NCI-H2196 (cell line): ENCODE results near the gene PSMD1.
"Not testable (repeated sequence)": the region's sequence is repeated elsewhere in the genome, so short reads cannot be mapped to it uniquely, and the experiment has no call there.

ENCODE experiments used
- DNase-seq: peaks from one replicate; lab custom pipeline; 2025; ENCODE audit not compliant: unreplicated experiment; lab: John Stamatoyannopoulos, UW

Gene PSMD1

DNA sequence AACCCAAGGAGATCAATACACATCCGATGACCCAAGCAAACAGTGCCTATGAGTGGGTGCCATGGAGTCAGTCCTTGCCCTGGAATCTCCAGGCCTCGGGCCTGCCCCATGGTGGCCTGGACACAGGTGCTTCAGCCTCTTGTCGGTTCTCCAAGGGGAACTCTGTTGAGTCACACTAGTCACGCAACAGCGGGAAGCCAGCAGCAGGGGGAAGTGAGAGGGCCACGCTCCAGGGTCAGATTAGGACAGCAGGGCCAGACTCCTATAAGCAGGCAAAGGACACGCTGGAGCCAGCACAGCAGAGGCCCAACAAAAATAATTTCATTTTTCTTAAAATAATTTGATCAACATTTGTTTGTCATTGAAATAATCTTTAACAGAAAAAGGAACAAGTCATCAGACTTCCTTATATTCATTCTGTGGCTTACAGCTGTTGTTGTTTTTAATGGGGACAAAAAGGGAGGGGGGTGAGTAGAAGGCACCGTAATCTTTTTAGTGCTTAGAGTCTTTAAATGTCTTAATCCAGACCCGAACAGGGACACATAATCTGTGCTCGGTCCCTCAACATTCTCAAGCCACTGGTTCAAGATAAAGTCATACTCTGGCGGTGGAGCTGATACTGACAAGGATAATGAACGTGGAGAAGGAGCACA, 125.3 kb downstream of the PSMD1 start:
- DNase-seq = no peak

DNA sequence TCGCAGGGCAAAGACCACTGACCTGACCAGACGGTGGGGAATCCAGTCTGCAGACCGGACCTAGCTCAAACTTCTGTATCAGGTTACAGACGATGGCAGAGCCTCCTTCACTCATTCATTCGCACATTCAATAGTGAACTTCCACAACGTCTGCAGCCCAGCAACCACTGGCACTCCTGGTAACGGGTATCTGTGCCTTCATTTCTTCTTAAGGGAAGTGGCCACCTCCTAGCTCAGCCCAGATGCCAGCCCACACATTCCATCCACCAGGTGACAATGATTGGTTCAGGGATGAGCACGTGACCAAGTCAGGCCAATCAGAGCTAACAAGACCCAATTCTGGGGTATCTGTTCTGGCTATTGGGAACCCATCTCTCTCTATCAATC, 125.8 kb downstream of the PSMD1 start:
- no peak for DNase-seq

DNA sequence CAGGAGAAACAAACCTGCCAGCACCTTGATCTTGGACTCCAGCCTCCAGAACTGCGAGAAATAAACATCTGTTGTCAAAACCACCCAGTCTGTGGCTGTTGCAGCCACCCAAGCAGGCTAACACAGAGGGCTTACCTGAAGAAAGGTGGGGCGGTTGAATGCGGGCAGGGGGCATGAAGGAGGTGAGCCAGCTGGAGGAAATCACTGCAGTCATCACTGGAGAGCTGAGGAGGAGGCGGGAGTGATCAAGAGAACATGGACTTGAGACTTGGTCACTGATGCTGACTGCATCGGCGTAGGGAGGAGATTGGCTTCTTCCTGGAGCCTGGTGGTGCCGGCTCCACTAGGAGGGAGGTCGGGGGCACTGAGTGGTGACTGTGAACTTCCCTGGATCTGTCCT, 127.2 kb downstream of the PSMD1 start:
- no peak for DNase-seq

DNA sequence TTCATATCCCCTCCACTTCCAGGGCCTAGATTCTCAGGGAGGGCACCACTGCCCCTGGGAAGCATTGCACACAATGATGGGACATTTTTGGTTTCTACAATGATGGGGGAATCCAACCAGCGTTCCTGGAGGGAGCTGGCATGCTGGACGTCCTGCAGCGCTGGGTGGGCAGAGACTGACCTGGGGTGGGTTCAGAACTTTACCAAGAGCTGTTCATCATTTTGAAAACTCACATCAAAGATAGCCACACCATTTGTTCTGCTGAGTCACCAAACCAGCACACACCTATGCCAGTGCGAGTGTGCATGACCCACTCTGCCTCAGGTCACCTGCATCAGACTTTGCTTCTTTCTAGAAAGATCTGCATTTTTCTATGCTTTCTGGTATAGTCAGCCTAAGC, 127.7 kb downstream of the PSMD1 start:
- no peak for DNase-seq

DNA sequence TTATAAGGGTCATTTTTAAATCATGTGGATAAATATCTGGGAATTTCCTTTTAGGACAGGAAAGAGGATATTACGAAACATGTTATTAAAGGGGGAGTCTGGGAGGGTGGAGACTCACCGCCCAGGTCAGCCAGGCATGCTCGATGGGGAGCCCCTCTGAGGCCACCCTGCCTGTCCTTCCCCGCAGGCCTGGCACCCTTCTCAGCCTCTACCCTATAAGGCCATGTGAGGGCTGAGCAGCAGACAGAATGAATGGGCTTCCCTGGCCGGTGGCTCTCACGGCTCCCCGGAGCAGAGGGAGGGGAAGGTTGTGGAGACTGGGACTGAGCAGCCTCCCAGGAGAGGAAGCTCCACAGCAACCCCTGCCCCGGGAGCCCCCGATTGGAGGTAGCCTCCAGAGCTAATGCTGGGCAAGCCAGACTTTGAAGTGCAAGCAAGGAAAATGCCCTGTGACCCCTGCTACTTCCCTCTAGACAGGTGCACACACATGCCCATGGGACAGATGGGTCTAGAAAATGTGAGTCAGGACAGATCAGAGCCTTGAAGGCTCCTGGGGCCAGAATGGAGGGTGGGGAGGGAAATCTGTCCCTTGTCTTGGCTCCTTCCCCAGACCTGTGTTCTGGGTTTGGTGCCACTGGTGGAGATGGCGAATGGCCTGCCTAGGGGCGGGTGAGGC, 128.5 kb downstream of the PSMD1 start:
- no peak for DNase-seq

DNA sequence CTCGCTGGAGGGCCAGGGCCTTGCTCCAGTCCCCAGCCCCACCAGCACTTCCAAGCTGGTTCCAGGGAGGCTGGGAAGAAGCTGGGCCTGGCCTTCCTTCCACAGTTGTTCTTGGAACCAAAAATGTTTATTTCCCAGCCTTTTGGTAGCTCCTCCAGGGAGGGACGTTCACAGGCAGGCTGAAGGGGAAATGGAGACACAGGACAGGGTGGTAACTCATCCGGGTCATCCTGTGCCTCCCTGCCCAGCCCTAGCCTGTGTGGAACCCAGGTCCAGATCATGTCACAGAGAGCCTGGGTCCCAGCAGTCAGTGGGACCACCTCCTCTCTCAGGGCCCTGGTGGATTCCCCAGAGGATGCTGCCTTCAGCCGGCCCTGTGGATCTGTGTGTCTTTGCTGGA, 129.2 kb downstream of the PSMD1 start:
- no peak for DNase-seq

DNA sequence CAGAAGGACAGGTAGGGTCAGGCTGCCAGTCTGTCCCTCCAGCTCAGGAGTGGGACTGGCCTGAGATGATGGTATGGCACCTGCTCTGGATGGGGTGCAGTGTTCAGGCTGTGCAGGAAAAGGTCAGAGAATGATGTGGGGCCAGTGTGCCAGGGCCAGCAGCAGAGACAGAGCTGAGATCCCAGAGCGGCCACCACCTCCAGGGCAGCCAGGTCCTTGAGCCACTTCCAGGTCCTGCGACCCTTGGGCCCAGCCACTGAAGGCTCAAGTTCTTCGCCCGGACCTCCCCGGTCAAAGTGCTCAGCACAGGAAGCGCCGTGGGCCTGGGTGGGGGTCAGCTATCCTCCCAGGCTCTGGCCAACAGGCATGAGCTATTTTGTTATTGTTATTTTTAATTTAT, 129.7 kb downstream of the PSMD1 start:
- DNase-seq = no peak

DNA sequence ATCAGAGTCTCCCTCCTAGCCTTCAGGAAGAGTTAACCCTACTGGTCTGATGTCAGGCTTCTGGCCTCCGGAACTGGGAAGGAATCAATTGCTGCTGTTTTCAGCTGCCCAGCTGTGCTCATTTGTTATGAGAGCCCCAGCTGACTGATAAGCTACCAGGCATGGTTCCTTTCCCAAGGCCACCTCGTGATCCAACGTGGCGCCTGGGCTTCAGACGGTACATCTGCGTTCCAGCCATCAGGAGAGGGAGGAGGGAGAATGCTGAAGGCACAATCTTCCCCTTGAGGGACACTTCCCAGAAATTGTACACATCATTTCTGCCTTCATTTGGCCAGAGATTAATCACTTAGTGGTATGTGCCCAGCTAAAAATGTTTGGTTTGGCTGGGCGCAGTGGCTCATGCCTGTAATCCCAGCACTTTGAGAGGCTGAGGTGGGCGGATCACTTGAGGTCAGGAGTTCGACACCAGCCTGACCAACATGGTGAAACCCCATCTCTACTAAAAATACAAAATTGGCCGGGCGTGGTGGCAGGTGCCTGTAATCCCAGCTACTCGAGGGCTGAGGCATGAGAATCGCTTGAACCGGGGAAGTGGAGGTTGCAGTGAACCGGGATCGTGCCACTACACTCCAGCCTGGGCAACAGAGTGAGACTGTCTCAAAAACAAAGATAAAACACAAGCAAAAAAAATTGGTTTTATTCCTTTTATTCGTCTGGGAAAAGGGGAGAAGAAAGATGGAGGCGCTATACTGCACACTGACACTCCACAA, 131.3 kb downstream of the PSMD1 start:
- no peak for DNase-seq

DNA sequence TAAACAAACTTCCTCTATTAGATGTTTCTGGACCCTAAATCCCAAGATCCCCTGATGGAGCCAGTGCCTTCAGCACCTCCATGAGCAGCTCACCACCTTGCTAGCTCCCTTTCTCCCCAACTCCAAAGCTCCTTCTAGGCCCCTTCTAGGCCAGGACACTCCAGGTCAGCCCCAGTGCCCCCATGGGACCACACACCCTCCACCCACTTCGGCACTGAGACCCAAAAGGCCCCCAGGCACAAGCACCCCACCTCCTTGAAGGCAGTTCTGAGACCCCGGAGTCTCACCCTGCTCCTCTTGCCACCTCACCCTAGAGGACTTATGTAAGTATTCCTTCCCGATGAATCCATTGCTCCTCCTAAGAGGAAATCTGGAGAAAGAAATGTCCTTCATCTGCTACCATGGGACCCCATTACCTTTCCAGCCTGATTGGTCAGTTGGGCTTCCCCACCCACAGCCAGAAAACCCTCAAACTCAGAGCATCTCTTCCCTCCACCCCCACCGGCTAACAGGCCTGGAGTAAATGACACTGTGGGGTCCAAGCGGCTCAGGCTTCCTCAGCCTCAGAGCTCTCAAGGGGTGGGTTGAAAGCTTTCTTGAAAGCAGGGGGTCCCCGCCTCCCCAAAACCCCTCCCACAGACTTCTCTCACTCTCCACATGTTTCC, 132.0 kb downstream of the PSMD1 start:
- DNase-seq = no peak

DNA sequence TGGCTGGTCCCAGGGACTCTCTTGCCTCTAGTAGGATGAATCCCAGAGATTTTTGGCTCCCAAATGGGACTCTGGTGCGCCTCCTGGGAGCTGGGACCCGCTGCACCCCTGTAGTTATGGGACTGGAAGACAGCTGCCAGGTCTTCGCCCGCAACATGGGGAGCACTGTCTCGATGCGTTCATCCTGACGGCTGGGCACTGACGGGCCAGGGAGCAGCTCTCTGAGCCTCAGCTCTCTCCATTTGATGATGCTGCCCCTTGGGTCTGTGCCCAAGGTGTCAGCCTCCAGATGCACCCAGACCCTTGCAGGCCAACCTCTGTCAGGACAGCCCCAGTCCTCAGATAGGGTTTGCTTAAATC, 132.5 kb downstream of the PSMD1 start:
- DNase-seq = no peak

DNA sequence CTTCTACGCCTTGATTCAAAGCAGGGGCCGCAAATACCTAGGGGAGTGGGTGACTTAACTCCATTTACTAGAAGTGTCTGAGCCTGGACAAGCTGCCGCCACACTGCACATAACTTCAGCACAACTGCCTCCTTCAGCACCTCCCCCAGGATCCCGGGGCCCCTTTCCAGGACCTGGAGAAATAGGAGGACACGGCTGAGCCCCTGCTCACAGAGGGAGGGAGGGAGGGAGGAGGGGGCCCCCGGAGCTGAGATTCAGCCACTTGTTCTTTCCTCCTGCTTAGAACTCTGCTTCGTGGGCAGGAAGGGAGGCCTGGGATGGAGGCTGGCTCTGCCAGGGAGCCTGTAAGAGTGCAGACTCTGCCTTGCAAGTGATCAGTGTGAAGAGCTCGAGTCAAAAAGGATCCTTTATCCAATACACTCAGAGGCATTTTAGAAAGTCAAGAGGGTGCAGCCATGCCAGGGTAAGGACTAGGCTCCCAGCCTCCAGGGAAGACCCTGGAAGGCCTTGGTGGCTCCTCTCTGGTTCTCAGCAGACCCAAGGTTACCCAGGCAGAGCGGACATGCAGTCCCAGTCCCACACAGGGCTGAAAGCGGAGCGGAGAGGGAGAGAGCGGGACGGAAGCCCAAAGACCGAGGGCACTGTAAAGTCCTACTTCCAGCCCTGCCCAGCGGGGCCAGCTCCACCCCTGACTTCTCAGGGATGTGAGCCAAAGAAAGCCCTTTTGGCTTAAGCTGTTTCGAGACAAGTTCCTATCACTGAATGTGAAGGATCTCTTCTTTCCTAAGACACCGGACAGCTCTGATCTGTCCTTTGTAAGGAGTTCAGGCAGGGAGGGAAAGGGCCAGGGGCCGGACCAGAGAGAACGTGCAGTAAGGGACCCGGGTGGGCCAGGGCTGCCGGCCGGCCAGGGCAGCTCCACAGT, 133.2 kb downstream of the PSMD1 start:
- DNase-seq = no peak

DNA sequence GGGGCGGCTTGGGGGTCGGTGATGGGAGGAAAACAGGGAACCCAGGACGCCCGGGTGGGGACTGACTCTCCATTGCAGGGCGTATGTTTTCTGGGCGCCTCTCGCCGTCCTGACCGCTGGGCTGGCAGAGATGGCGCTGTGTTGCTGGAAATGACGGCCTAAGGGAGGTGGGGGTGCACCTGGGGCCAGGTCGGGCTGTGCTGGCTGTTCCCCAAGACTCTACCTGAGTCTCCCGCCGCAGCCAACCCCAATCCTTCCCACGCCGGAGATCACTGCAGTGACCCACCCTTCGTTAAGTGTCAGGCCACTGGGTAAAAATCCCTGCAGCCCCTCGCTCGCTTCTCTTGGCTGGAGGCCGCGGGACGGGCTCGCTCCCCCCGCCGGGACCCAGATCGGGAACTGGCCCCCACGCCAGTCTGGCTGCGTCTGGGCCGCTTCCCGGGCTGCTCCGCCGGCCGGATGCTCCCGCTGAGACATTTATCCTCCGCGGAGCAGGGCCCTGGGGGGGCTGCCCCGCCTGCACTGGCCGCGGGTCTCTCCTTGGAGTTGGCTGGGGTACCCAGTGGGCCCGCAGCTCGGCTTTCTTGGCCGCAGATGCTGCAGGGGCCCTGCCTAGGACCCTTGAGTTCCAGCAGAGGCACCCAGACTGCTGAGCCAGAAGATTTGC, 134.0 kb downstream of the PSMD1 start:
- no peak for DNase-seq

DNA sequence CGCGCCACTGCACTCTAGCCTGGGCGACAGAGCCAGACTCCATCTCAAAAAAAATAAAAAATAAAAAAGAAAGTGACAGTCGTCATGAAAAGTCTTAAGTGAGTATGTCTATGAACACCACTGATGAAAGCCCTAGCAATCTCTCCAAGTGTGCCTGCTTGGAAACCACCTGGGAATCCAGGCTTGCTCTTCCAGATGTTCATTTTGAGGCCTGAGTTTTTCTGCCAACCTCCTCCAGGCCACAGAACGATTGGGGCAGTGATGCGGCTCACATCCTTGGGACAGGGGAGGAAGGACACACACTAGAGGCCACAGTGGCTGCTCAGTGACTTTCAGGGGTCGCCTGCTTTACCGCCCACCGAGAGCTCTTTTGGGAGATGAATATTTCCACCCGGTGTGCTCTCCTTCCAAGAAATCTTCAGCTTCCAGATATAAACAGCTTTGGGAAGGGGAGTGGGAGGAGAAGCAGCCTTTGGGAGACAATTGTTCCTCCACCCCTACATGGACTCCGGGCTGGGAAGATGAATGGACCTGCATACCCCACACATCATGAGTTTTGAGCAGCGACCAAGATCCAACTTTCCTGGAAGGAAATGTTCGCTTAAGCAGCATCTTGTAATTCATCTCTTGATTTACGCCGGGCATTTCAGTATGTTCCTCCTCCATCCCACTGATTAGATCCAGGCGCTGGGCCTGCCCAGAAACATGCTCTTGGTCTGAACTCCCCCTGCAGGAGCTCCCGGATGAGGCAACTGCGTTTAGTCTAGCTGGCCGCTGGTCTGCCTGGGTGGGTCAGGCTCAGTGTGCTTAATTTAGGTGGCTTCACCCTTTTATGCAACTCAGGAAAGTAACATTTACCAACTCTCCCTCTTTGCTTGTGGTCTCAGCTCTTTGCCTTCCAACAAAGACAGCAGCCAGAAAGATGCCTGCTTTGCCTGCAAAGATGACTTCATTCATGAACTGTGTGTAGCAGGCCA, 135.5 kb downstream of the PSMD1 start:
- no peak for DNase-seq

DNA sequence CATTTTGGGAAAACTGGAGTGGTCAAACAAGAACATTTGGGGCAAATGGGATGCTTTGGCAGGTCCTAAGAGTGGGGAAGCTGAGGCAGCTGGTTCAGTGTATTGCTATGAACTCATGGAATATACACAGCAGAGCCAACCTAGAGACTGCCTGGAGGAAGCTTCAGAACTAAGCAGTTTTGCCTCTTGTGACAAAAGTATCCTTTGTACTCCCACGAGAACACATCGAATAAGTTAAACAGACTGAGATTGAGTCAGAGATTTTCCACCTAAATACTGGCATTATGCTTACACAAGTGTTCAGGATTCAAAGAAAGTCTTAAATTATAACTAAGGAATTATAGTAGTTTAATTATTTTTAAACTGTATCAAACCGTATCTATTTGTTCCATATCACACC, 136.5 kb downstream of the PSMD1 start:
- DNase-seq = no peak

DNA sequence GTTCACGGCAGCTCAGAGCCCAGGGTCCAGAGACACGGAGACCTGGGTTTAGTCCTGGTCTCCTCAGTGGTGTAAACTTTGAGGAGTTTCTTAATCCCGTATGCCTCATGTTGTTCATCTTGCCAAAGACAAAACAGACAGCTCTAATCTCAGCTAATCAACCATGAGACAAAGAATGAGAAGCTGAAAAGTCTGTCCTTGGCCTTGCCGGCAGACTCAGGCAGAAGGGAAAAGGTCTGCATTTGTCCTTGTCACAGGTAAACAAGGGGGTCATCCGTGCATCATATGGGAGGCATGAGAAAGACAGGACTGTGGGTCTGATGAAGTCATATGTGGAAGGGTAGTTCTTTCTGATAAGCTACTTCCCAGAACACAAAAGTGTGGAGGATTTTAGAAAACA, 139.9 kb downstream of the PSMD1 start:
- DNase-seq = no peak

DNA sequence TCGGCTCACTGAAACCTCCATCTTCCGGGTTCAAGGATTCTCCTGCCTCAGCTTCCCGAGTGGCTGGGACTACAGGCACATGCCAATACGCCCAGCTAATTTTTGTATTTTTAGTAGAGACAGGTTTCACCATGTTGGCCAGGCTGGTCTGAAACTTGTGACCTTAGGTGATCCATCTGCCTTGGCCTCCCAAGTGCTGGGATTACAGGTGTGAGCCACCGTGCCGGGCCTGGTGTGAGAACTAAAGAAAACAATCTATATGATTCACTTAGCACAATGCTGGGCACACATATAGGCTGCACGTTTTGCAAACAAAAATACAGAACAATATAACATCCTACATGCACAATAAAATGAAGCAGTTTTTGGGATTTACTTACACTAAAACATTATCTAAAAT, 140.5 kb downstream of the PSMD1 start:
- DNase-seq = not testable (repeated sequence)

DNA sequence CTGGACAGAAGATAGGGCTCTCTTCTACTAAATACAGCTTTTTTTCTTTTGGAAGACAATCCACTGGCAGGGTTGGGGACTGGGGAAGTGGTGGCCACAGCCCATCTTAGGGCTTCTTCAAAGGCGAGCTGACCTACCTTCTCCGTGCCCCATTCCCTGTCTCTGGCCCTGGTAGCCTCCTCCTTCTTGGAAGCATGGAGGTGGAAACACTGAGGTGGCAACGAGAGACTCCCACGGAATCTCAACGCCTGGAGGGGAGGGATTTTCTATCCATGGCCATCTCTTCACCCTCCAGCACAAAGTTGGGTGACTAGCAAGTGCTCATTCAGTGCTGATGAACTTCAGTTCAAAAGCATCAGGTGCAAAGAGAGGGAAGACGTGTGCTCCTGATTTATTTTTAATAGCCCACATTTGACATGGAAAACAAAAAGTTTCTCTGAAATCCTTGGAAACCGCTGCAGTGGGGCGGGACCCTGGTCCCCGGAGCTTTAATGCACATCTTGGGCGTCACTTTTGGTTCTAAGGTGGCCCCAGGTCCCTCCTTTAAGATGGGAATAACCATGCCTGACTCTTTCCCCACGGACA, 141.1 kb downstream of the PSMD1 start:
- DNase-seq = no peak

DNA sequence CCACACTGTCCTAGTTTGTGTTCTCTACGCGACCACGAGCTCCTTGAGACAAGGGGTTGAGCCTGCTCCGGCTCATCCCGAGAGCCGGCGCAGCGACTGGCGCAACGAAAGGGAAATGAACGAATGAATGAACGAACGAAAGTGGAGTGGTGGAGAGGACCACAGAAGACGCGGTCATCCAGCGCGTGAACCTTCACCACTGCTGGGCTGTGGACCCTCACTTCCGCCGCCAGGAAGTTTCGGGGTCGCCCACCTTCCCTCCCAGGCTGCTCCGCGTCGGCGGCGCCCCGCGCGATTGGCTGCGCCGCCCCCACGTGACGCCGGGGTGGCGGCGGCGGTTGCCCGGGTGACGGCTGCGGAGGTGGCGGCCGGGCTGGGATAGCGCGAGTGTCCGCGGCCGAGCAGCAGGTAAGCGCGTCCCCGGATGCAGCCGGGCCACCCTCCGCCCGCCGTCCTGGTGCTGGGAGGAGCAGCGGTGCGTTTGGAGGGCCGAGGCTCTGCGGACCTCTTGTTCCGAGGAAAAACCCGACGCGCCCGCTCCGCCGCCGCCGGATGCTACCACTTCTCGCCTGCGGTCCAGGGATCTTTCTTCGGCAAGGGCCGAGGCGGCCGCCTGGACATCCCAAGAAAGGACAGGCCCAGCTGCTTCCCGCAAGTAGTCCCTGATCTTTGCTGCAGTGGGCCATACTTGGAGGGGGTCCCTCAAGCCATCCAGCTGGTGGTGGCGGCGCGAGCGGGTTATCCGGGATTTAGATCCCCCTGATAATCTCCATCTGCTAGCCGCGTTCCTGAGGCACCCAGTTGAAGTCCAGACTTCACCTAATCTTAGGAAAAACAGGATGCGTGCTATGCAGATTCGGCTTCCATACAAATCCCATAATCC, 141.9 kb downstream of the PSMD1 start, which contains the start of gene ARMC9:
Gene ARMC9, plus strand, starts transcription at position 341 of the 883 bp plus-strand sequence. CDS start 7,608 bp downstream, outside the sequence.
- DNase-seq = peak; percentile 83
